Breast epithelium (tissue), 3 donors: ENCODE data around the gene ACOT9.

ENCODE experiments used
- POLR2A ChIP-seq: fragments of 450-650 bp; IDR thresholded peaks from one replicate; pipeline ENCODE4 v1.6.1; 2016; ENCODE audit warnings: antibody characterized with exemption, mild to moderate bottlenecking, moderate library complexity
- POLR2AphosphoS5 ChIP-seq, 3 donors: sonication (generic); formaldehyde crosslinking; IDR thresholded peaks; one replicate each; pipeline ENCODE4 v1.6.1; 2017; ENCODE audit warnings: antibody characterized with exemption in 3 of 3

- TF ChIP-seq POLR2A (no peak), POLR2AphosphoS5 (IDR thresholded peaks at IDR 0.05) (no peak)
These were observed 5.7 kb downstream of the ACOT9 start for GRCh38 chrX:23737413-23737812.
